GM21526 (cell line): ENCODE results near the gene KRT6B.
"Not testable (repeated sequence)": the region's sequence is repeated elsewhere in the genome, so short reads cannot be mapped to it uniquely, and the experiment has no call there.

Experiments
- ATAC-seq: cut with Tn5 transposase; IDR thresholded peaks from one replicate; pipeline ENCODE4 v1.9.1; 2021; ENCODE audit warnings: moderate library complexity; ENCODE audit not compliant: unreplicated experiment, low FRiP score

Gene KRT6B

GRCh38 chr12:52473768-52474167, 21.8 kb upstream of the KRT6B start, which contains the start of gene KRT6C:
KRT6C (minus strand) TSS chr12:52473805; CDS start chr12:52473737, 68 bp downstream.
- no peak for ATAC-seq

- no peak for ATAC-seq
Measured at GRCh38 chr12:52469853-52470252, 17.9 kb upstream of the KRT6B start.

GRCh38 chr12:52464897-52465296, 13.0 kb upstream of the KRT6B start:
- ATAC-seq = no peak

- no peak for ATAC-seq
Measured at GRCh38 chr12:52461693-52462092, 9.7 kb upstream of the KRT6B start.

GRCh38 chr12:52458861-52459260, 6.9 kb upstream of the KRT6B start:
- ATAC-seq = no peak

- ATAC-seq = no peak
Measured at GRCh38 chr12:52455821-52456220, 3.9 kb upstream of the KRT6B start.

GRCh38 chr12:52454411-52455201, 2.7 kb upstream of the KRT6B start:
- ATAC-seq = no peak

- ATAC-seq = no peak
Measured at GRCh38 chr12:52448228-52448627, 3.7 kb downstream of the KRT6B start.

GRCh38 chr12:52447196-52447595, 4.8 kb downstream of the KRT6B start:
- not testable (repeated sequence) for ATAC-seq

GRCh38 chr12:52446367-52447045, 5.4 kb downstream of the KRT6B start:
- no peak for ATAC-seq

GRCh38 chr12:52445876-52446275, 6.1 kb downstream of the KRT6B start:
- ATAC-seq = no peak

- ATAC-seq = no peak
Measured at GRCh38 chr12:52444647-52445595, 7.0 kb downstream of the KRT6B start.

- no peak for ATAC-seq
Measured at GRCh38 chr12:52443966-52444365, 8.0 kb downstream of the KRT6B start.

GRCh38 chr12:52442600-52443061, 9.3 kb downstream of the KRT6B start:
- ATAC-seq = no peak

GRCh38 chr12:52441320-52441911, 10.5 kb downstream of the KRT6B start:
- no peak for ATAC-seq

GRCh38 chr12:52440821-52441319, 11.1 kb downstream of the KRT6B start:
- ATAC-seq = no peak

- no peak for ATAC-seq
Measured at GRCh38 chr12:52439845-52440244, 12.1 kb downstream of the KRT6B start.

GRCh38 chr12:52439420-52439819, 12.5 kb downstream of the KRT6B start:
- no peak for ATAC-seq

GRCh38 chr12:52438305-52439301, 13.3 kb downstream of the KRT6B start:
- no peak for ATAC-seq
